IMR-90 (cell line): ENCODE data around the gene NDUFAF8. TPM values are rescaled to one million over a fixed set of nuclear protein-coding genes. Genes with fewer than 3 reads are reported as not detected.

Source experiments
- ATAC-seq: fragments of 200-7000 bp; cut with Tn5 transposase; 2 replicates; pipeline ENCODE4 v1.9.1; 2020; ENCODE audit warnings: low read depth, mild to moderate bottlenecking, moderate library complexity
- BruUV-seq: library from RNA; stranded (reverse); fragments of 400-500 nt; replicated peaks from 2 replicates; lab custom pipeline; 2021; lab: Mats Ljungman, UMichigan
- CTCF ChIA-PET: fragments of 300-600 bp; formaldehyde crosslinking; extraction: SDS; loops from one replicate; lab custom pipeline; 2021; ENCODE audit warnings: antibody characterized with exemption; lab: Yijun Ruan, JAX
- POLR2A ChIA-PET: fragments of 300-600 bp; sonication (Branson Sonifier 250); formaldehyde crosslinking; loops from one replicate; lab custom pipeline; 2022; ENCODE audit warnings: antibody characterized with exemption; ENCODE audit not compliant: unreplicated experiment; lab: Charles Lee
- DNase-seq: peaks from one replicate; pipeline ENCODE4 v3.0.0; 2013
- H2AFZ ChIP-seq: replicated peaks from 2 replicates; pipeline ENCODE3; 2013; ENCODE audit warnings: low read length, mild to moderate bottlenecking; ENCODE audit not compliant: poor library complexity
- H2AK5ac ChIP-seq: 2 replicates; pipeline ENCODE4 v1.6.1; 2013; ENCODE audit warnings: low read depth, low read length, inconsistent platforms
- H2AK9ac ChIP-seq: replicated peaks from 2 replicates; pipeline ENCODE3; 2013; ENCODE audit warnings: mild to moderate bottlenecking, low read depth, low read length, moderate library complexity; ENCODE audit not compliant: poor library complexity
- H2BK120ac ChIP-seq: 2 replicates; pipeline ENCODE4 v1.6.1; 2013; ENCODE audit warnings: low read depth, low read length, inconsistent platforms
- H2BK15ac ChIP-seq: 3 replicates; pipeline ENCODE4 v1.6.1; 2013; ENCODE audit warnings: low read depth, low read length, inconsistent platforms
- H2BK20ac ChIP-seq: 2 replicates; pipeline ENCODE4 v1.6.1; 2013; ENCODE audit warnings: low read depth, mild to moderate bottlenecking, inconsistent platforms, low read length, moderate library complexity
- H2BK5ac ChIP-seq: 2 replicates; pipeline ENCODE4 v1.6.1; 2013; ENCODE audit warnings: mild to moderate bottlenecking, low read depth, low read length, inconsistent platforms; ENCODE audit not compliant: poor library complexity, severe bottlenecking
- H3K14ac ChIP-seq: replicated peaks from 2 replicates; pipeline ENCODE4 v1.6.1; 2013; ENCODE audit warnings: low read depth, low read length, inconsistent platforms
- H3K18ac ChIP-seq: 2 replicates; pipeline ENCODE4 v1.6.1; 2013; ENCODE audit warnings: low read depth, low read length, control low read depth
- H3K23ac ChIP-seq: 2 replicates; pipeline ENCODE4 v1.6.1; 2013; ENCODE audit warnings: low read depth, low read length, inconsistent platforms
- H3K27ac ChIP-seq: 2 replicates; pipeline ENCODE4 v1.5.1; 2013; ENCODE audit warnings: mild to moderate bottlenecking, control low read depth, low read length; ENCODE audit not compliant: insufficient read depth
- H3K27me3 ChIP-seq: 2 replicates; pipeline ENCODE4 v1.6.1; 2013; ENCODE audit warnings: low read length; ENCODE audit not compliant: control insufficient read depth, insufficient read depth
- H3K36me3 ChIP-seq: 2 replicates; pipeline ENCODE4 v1.6.1; 2013; ENCODE audit warnings: low read length, mixed read lengths; ENCODE audit not compliant: control insufficient read depth, insufficient read depth
- H3K4ac ChIP-seq: 2 replicates; pipeline ENCODE4 v1.6.1; 2013; ENCODE audit warnings: low read depth, low read length, inconsistent platforms
- H3K4me1 ChIP-seq: 2 replicates; pipeline ENCODE4 v1.6.1; 2013; ENCODE audit warnings: low read length, mixed read lengths; ENCODE audit not compliant: control insufficient read depth, insufficient read depth
- H3K4me2 ChIP-seq: 2 replicates; pipeline ENCODE4 v1.6.1; 2013; ENCODE audit warnings: low read depth, mild to moderate bottlenecking, control low read depth, low read length, moderate library complexity
- H3K4me3 ChIP-seq: 2 replicates; pipeline ENCODE4 v1.5.1; 2013; ENCODE audit warnings: low read depth, mild to moderate bottlenecking, control low read depth, low read length, moderate library complexity; ENCODE audit not compliant: insufficient read depth
- H3K56ac ChIP-seq: 2 replicates; pipeline ENCODE4 v1.6.1; 2013; ENCODE audit warnings: low read length, inconsistent platforms; ENCODE audit not compliant: insufficient read depth; ENCODE audit errors: extremely low read depth
- H3K79me1 ChIP-seq, 2 experiments: 2 replicates each; pipeline ENCODE4 v1.6.1; 2013; ENCODE audit warnings: low read length in 2 of 2, inconsistent platforms in 1 of 2, low read depth in 1 of 2
- H3K9ac ChIP-seq: 2 replicates; pipeline ENCODE4 v1.6.1; 2013; ENCODE audit warnings: low read depth, low read length, control low read depth
- H3K9me1 ChIP-seq: 2 replicates; pipeline ENCODE4 v1.6.1; 2013; ENCODE audit warnings: low read length, inconsistent platforms; ENCODE audit not compliant: insufficient read depth
- H3K9me3 ChIP-seq: 2 replicates; pipeline ENCODE4 v1.6.1; 2013; ENCODE audit warnings: low read length; ENCODE audit not compliant: control insufficient read depth, insufficient read depth
- H4K20me1 ChIP-seq: 2 replicates; pipeline ENCODE4 v1.6.1; 2013; ENCODE audit warnings: low read length, inconsistent platforms; ENCODE audit not compliant: insufficient read depth
- H4K5ac ChIP-seq: 2 replicates; pipeline ENCODE4 v1.6.1; 2013; ENCODE audit warnings: mild to moderate bottlenecking, low read depth, low read length, control low read depth
- H4K8ac ChIP-seq, 2 experiments: 2 replicates each; pipeline ENCODE4 v1.6.1; 2013; ENCODE audit warnings: low read depth in 2 of 2, low read length in 2 of 2, control low read depth in 1 of 2, inconsistent platforms in 1 of 2
- H4K91ac ChIP-seq: 2 replicates; pipeline ENCODE4 v1.6.1; 2013; ENCODE audit warnings: low read depth, low read length, inconsistent platforms; ENCODE audit not compliant: insufficient read depth
- BHLHE40 ChIP-seq: fragments of 150-350 bp; IDR thresholded peaks from 2 replicates; pipeline ENCODE4 v1.6.1; 2016; ENCODE audit warnings: mild to moderate bottlenecking, low read depth, low read length
- CEBPB ChIP-seq: IDR thresholded peaks from 2 replicates; pipeline ENCODE4 v1.6.1; 2012; ENCODE audit warnings: low read depth, low read length, improper control_type of control experiment
- CHD1 ChIP-seq: IDR thresholded peaks from 2 replicates; pipeline ENCODE4 v1.6.1; 2012; ENCODE audit warnings: low read depth, low read length, improper control_type of control experiment
- FOS ChIP-seq: fragments of 150-350 bp; IDR thresholded peaks from 2 replicates; pipeline ENCODE4 v1.6.1; 2016; ENCODE audit warnings: low read depth, low read length
- MAFK ChIP-seq: IDR thresholded peaks from 2 replicates; pipeline ENCODE4 v1.6.1; 2012; ENCODE audit warnings: low read depth, low read length, improper control_type of control experiment
- MAZ ChIP-seq: IDR thresholded peaks from 2 replicates; pipeline ENCODE4 v1.6.1; 2012; ENCODE audit warnings: low read depth, mild to moderate bottlenecking, low read length, improper control_type of control experiment, moderate library complexity, borderline replicate concordance
- MXI1 ChIP-seq: IDR thresholded peaks from 2 replicates; pipeline ENCODE4 v1.6.1; 2012; ENCODE audit warnings: low read depth, mild to moderate bottlenecking, low read length, moderate library complexity, borderline replicate concordance
- POLR2A ChIP-seq: IDR thresholded peaks from 2 replicates; pipeline ENCODE4 v1.6.1; 2012; ENCODE audit warnings: mild to moderate bottlenecking, low read depth, low read length
- RAD21 ChIP-seq: IDR thresholded peaks from 2 replicates; pipeline ENCODE4 v1.6.1; 2012; ENCODE audit warnings: low read length, improper control_type of control experiment
- RFX5 ChIP-seq: IDR thresholded peaks from 2 replicates; pipeline ENCODE4 v1.8.0; 2012; ENCODE audit warnings: low read depth, mild to moderate bottlenecking, low read length, moderate library complexity
- WGBS, 2 experiments: methylation state at CpG; one replicate each; pipeline versions ENCODE4 v1.1.5 to v1.1.7; 2013; ENCODE audit warnings: missing lambda C conversion rate in 2 of 2; ENCODE audit not compliant: insufficient read length in 1 of 2; ENCODE audit errors: extremely low coverage in 2 of 2; 5-methylcytosine and 5-hydroxymethylcytosine counted together
- dilution Hi-C: fragments of 300-500 bp; cut with HindIII; formaldehyde crosslinking; loops from one replicate; pipeline ENCODE4 v1.14.3; 2018; ENCODE audit warnings: low sequenced_read_pairs; ENCODE audit not compliant: unreplicated experiment
- in situ Hi-C: fragments of 300-500 bp; cut with MboI; formaldehyde crosslinking; loops from 3 replicates; pipeline ENCODE4 v1.14.3; 2019; ENCODE audit warnings: low sequenced_read_pairs, inconsistent platforms, mixed read lengths
- intact Hi-C: fragments of 100-400 bp; cut with micrococcal nuclease; formaldehyde crosslinking; loops from 2 replicates; pipeline ENCODE4 v1.10.0; 2022
- polyA plus RNA-seq, 3 experiments: library from polyadenylated mRNA; depleted of rRNA; stranded (reverse); fragments of >200 nt; gene quantifications; 2 replicates each; pipeline ENCODE4 v1.2.3, GENCODE V29; 2012; ENCODE audit warnings: low replicate concordance in 1 of 3
- total RNA-seq: library from RNA; depleted of rRNA; stranded (reverse); fragments of >200 nt; gene quantifications from 2 replicates; pipeline ENCODE4 v1.2.3, GENCODE V29; 2012
- TF ChIP-seq, protein P1 (sequence below): fragments of 150-350 bp; IDR thresholded peaks from 2 replicates; pipeline ENCODE4 v1.6.1; 2016; ENCODE audit warnings: low read depth, mild to moderate bottlenecking, low read length, moderate library complexity, borderline replicate concordance

Gene NDUFAF8
- total and polyA plus RNA-seq, 2 of the 4 experiments (the other 2 are of a cell fraction): 11.1 to 65.0 TPM

- Histone ChIP-seq H2BK5ac (no peak overlapping the region), H3K79me1 (peaks cover 17 to 51% of the 10 kb centered on the region in 2 experiments; a peak in 3 of 4 replicates), H3K56ac (no peak overlapping the region), H3K23ac (no peak overlapping the region), H3K4ac (no peak overlapping the region), H4K5ac (no peak overlapping the region), H3K9me3 (no peaks in the 10 kb centered on the region), H3K9me1 (peaks cover 6% of the 10 kb centered on the region; the same call in 1 of the 2 replicates), H3K36me3 (peaks cover 9% of the 10 kb centered on the region; the same call in 1 of the 2 replicates), H3K9ac (no peak overlapping the region), H3K14ac (no peak overlapping the region), H3K27me3 (no peaks in the 10 kb centered on the region), H2AK9ac (peak overlapping the region; percentile 35), H3K4me1 (peaks cover 11% of the 10 kb centered on the region), H3K4me2 (no peak overlapping the region), H3K27ac (no peak overlapping the region), H3K4me3 (no peak overlapping the region), H4K20me1 (peaks cover 25% of the 10 kb centered on the region), H4K8ac (no peak overlapping the region), H2AFZ (no peak overlapping the region), H2BK15ac (no peak overlapping the region), H2BK20ac (no peak overlapping the region), H3K18ac (no peak overlapping the region), H2BK120ac (no peak overlapping the region), H4K91ac (no peak overlapping the region), H2AK5ac (no peak overlapping the region)
- ChIA-PET POLR2A (no interaction called here), CTCF (no interaction called here)
- no TSS peak for BruUV-seq
- intact Hi-C loops: no loop called here
- dilution Hi-C loops: no loop called here
- no peak for ATAC-seq
- in situ Hi-C loops: no loop called here
- DNase-seq: no peak
- TF ChIP-seq POLR2A (no peak), RAD21 (no peak), MAZ (no peak), MAFK (no peak), MXI1 (no peak), CEBPB (no peak), CHD1 (no peak), FOS (no peak), BHLHE40 (no peak), RFX5 (no peak)
- TF ChIP-seq, protein P1, sequence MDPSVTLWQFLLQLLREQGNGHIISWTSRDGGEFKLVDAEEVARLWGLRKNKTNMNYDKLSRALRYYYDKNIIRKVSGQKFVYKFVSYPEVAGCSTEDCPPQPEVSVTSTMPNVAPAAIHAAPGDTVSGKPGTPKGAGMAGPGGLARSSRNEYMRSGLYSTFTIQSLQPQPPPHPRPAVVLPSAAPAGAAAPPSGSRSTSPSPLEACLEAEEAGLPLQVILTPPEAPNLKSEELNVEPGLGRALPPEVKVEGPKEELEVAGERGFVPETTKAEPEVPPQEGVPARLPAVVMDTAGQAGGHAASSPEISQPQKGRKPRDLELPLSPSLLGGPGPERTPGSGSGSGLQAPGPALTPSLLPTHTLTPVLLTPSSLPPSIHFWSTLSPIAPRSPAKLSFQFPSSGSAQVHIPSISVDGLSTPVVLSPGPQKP: no peak
- WGBS, 2 experiments: 95% methylated on average over 7 of the region's 24 CpGs; no CpG with 5 or more reads in 1 of the 2 experiments
Observed at GRCh38 chr17:81244358-81245023, 5.4 kb downstream of the NDUFAF8 start.
